Peyer's patch (tissue), 4 donors: ENCODE measurements around the gene SPDYE5. TPM values are rescaled to one million over a fixed set of nuclear protein-coding genes. Genes with fewer than 3 reads are reported as not detected.

Experiments used
- DNase-seq, 3 donors: peaks; one replicate each; pipeline ENCODE4 v3.0.0-alpha.2; 2017 to 2019
- H3K27ac ChIP-seq, 4 donors: fragments of 200-600 bp; sonication (generic); one replicate each; pipeline ENCODE4 v1.5.1; 2016 to 2019
- H3K27me3 ChIP-seq, 2 donors: fragments of 200-600 bp; sonication (generic); one replicate each; pipeline ENCODE4 v1.5.1; 2019
- H3K36me3 ChIP-seq, 3 donors: fragments of 200-600 bp; sonication (generic); one replicate each; pipeline ENCODE4 v1.5.1; 2016 to 2019
- H3K4me1 ChIP-seq, 4 donors: fragments of 200-600 bp; sonication (generic); one replicate each; pipeline ENCODE4 v1.5.1; 2016 to 2019
- H3K4me3 ChIP-seq, 4 donors: fragments of 200-600 bp; sonication (generic); 1 replicate in 3 of 4; 2 replicates in 1 of 4; pipeline ENCODE4 v1.5.1; 2016 to 2019; ENCODE audit warnings: mild to moderate bottlenecking in 1 of 4
- H3K9me3 ChIP-seq, 4 donors: fragments of 200-600 bp; sonication (generic); one replicate each; pipeline ENCODE4 v1.5.1; 2016 to 2019; ENCODE audit warnings: mild to moderate bottlenecking in 1 of 4
- POLR2A ChIP-seq, 2 donors: fragments of 450-650 bp; IDR thresholded peaks; one replicate each; pipeline ENCODE4 v1.5.1; 2017; ENCODE audit warnings: antibody characterized with exemption in 2 of 2, mild to moderate bottlenecking in 2 of 2, moderate library complexity in 2 of 2
- small RNA-seq, 2 donors: library from RNA; depleted of rRNA; stranded (forward); fragments of <200 nt; gene quantifications; one replicate each; pipeline ENCODE3, GENCODE V24; 2016
- total RNA-seq, 4 donors: library from RNA; depleted of rRNA; stranded (reverse); fragments of >200 nt; gene quantifications; one replicate each; pipeline ENCODE4 v1.1.0, GENCODE V29; 2016
- TF ChIP-seq, protein P1 (sequence below), 6 experiments: fragments of 450-650 bp in 4 of 6; fragments of 200-600 bp in 2 of 6; sonication (generic) in 1 of 6; IDR thresholded peaks; one replicate each; pipeline ENCODE4 v1.5.1; 2017 to 2019; ENCODE audit warnings: antibody characterized with exemption in 6 of 6, mild to moderate bottlenecking in 3 of 6, moderate library complexity in 1 of 6

SPDYE5 gene
- total RNA-seq, 4 donors from 2014 or later: not detected

DNA sequence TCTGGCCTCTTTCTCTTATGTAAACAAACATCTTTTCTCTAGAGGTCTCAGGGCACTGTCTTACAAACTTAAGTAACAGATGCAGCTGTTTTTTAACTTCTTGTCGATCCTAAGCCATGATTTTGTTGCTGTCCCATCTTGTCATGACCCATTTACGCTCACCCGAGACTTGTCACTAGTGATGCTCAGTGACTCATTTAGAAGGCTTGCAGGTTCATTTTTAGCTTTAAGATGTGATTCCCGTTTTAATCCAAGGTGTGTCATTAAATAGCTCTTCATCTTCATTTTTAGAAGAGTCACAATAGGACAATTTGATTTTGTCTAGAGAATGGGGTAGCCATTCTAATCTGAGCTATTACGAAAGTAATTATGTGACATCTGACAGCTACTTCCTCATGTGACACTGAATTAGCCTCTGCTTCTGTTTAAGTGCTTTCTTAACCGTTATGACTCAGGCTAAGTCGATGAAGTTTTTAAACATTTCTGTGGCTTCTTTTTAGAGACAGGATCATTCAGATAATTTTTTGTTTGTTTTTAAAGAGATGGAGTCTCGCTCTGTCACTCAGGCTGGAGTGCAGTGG lies 42.7 kb downstream of the SPDYE5 start:
- Histone ChIP-seq H3K4me3 (no peak overlapping the region), H3K27ac (no peak overlapping the region), H3K27me3 (no peaks in the 10 kb centered on the region), H3K4me1 (no peaks in the 10 kb centered on the region), H3K36me3 (peaks cover 0 to 11% (median 0%) of the 10 kb centered on the region in 3 donors), H3K9me3 (no peaks in the 10 kb centered on the region)
- no peak for DNase-seq
- no peak for TF ChIP-seq POLR2A (IDR thresholded peaks at IDR 0.05)

DNA sequence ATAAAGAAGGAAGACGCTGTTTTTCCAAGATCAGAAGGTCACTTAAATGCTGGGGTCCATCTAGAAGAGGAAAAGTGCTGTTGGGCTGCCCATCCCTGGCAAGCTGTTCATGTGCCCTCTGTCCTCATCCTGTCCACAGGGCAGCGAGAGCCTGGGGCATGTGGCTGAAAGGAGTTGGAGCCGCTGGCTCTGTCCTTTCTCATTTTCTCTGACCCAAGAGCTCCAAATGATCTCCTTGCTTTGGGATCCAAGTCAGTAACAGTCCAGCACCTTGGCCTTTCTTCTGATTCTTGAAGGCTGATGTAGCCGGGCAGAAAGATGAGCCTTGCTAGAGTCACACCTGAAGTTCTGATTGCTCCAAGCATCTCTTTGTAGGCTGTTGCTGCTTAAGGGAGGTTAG lies 44.4 kb downstream of the SPDYE5 start:
- DNase-seq: peak in 1 of 3 donors; percentile 13
- H3K4me1 ChIP-seq: no peaks in the 10 kb centered on the region
- no peak for TF ChIP-seq POLR2A (IDR thresholded peaks at IDR 0.05)
- TF ChIP-seq, protein P1, sequence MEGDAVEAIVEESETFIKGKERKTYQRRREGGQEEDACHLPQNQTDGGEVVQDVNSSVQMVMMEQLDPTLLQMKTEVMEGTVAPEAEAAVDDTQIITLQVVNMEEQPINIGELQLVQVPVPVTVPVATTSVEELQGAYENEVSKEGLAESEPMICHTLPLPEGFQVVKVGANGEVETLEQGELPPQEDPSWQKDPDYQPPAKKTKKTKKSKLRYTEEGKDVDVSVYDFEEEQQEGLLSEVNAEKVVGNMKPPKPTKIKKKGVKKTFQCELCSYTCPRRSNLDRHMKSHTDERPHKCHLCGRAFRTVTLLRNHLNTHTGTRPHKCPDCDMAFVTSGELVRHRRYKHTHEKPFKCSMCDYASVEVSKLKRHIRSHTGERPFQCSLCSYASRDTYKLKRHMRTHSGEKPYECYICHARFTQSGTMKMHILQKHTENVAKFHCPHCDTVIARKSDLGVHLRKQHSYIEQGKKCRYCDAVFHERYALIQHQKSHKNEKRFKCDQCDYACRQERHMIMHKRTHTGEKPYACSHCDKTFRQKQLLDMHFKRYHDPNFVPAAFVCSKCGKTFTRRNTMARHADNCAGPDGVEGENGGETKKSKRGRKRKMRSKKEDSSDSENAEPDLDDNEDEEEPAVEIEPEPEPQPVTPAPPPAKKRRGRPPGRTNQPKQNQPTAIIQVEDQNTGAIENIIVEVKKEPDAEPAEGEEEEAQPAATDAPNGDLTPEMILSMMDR (IDR thresholded peaks at IDR 0.05): no peak
- H3K36me3 ChIP-seq: peaks cover 0 to 11% (median 0%) of the 10 kb centered on the region in 3 donors
- H3K27ac ChIP-seq: no peak overlapping the region
- no peaks in the 10 kb centered on the region for H3K27me3 ChIP-seq
- no peaks in the 10 kb centered on the region for H3K9me3 ChIP-seq
- no peak overlapping the region for H3K4me3 ChIP-seq

DNA sequence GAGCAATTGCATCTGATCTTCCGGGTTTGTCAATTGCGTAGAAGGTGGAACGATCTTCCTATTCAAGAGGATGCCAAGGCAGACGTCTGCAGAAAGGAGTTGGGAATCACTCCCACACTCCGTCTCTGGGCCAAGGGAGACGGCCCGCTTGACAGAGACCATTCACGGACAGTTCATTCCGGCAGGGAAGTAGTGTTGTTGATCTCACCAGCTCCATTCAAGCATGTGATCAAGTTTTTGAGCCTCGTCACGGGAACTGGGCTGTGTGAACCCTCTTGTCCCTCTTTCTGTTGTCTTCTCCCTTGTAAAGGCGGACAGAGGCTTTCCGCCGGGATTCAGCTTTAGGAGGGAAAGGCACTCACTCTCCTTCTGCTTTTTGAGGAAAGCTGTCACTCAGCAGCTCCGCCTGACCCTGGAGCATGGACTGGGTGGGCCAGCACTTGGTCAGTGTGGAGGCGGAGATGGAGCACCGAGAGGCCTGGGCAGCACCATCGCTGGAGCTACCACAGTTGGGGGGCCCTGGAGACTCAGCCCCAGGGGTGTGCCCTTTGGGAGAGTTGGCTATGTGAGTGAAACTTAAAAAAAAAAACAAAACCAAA lies 44.9 kb downstream of the SPDYE5 start:
- peaks cover 0 to 14% (median 0%) of the 10 kb centered on the region in 3 donors for H3K36me3 ChIP-seq
- H3K27ac ChIP-seq: no peak overlapping the region
- peak in 1 of 3 donors; percentile 31 for DNase-seq
- H3K27me3 ChIP-seq: no peaks in the 10 kb centered on the region
- no peak overlapping the region for H3K4me3 ChIP-seq
- no peaks in the 10 kb centered on the region for H3K4me1 ChIP-seq
- TF ChIP-seq, protein P1 (IDR thresholded peaks at IDR 0.05): no peak
- TF ChIP-seq POLR2A (IDR thresholded peaks at IDR 0.05): no peak
- H3K9me3 ChIP-seq: no peaks in the 10 kb centered on the region

DNA sequence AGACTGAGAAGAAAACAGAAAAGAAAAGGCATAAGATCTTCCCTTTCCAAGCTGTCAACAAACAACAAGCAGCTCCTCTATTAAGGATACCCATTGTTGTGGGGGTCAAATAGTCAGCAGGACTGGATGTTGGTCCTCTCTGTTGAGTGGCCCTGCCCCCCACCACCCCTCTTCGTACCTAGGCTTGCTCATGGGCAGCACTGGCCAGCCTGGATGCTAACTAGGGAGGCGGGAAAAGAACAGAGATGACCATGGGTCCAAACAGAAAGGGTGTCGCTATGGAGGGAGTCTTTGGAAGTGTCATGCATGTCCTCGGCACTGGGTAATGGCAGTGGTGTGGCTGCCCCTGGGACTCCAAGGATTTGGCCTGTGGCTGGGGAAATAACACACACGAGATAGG lies 45.6 kb downstream of the SPDYE5 start:
- peak in 1 of 3 donors; percentile 22 for DNase-seq
- Histone ChIP-seq H3K27ac (no peak overlapping the region), H3K9me3 (no peaks in the 10 kb centered on the region), H3K4me1 (no peaks in the 10 kb centered on the region), H3K27me3 (no peaks in the 10 kb centered on the region), H3K36me3 (peaks cover 0 to 19% (median 0%) of the 10 kb centered on the region in 3 donors), H3K4me3 (no peak overlapping the region)
- TF ChIP-seq, protein P1 (IDR thresholded peaks at IDR 0.05): no peak
- TF ChIP-seq POLR2A (IDR thresholded peaks at IDR 0.05): no peak

- Histone ChIP-seq H3K27ac (no peak overlapping the region), H3K27me3 (no peaks in the 10 kb centered on the region), H3K36me3 (peaks cover 0 to 18% (median 0%) of the 10 kb centered on the region in 3 donors), H3K4me3 (no peak overlapping the region), H3K9me3 (no peaks in the 10 kb centered on the region), H3K4me1 (no peaks in the 10 kb centered on the region)
- DNase-seq: no peak
- no peak for TF ChIP-seq POLR2A (IDR thresholded peaks at IDR 0.05)
- TF ChIP-seq, protein P1 (IDR thresholded peaks at IDR 0.05): no peak
These were observed 54.3 kb downstream of the SPDYE5 start for GRCh38 chr7:75546237-75547015.

Small RNA genes lying within 50 kb of the gene (small RNA-seq; reads per million reads assigned to genes)
- gene AC211429.1: 0 reads per million in 2 donors
- 0 reads per million in 2 donors for gene RF00019

Other genes with a start within 250 kb of the SPDYE5 start
- 10 to 100 TPM in 2 of 4 donors, 1 to 10 TPM in 2; 4.9 to 14.8 (median 8.9) TPM for gene TRIM73, start 96.7 kb upstream of the SPDYE5 start, total RNA-seq
- 10 to 100 TPM; 21.0 to 35.0 (median 31.9) TPM for gene POM121C, start 6.0 kb upstream of the SPDYE5 start, total RNA-seq
- gene HIP1, start 246.6 kb downstream of the SPDYE5 start, total RNA-seq: 10 to 100 TPM in 1 of 4 donors, 1 to 10 TPM in 3; 2.3 to 38.8 (median 6.9) TPM